Hepatocyte (in vitro differentiated cells): ENCODE results near the gene CAMK1. TPM values are rescaled to one million over a fixed set of nuclear protein-coding genes. Genes with fewer than 3 reads are reported as not detected.

Source experiments
- DNase-seq: peaks from one replicate; pipeline ENCODE4 v3.0.0-alpha.2; 2016; ENCODE audit warnings: low spot score
- H2AFZ ChIP-seq: fragments of 200-600 bp; sonication (generic); 2 replicates; pipeline ENCODE4 v1.6.0; 2016; ENCODE audit warnings: antibody characterized with exemption, mild to moderate bottlenecking
- H3K27ac ChIP-seq: fragments of 200-600 bp; sonication (generic); 2 replicates; pipeline ENCODE4 v1.5.1; 2016; ENCODE audit warnings: mild to moderate bottlenecking
- H3K27me3 ChIP-seq: fragments of 200-600 bp; sonication (generic); 2 replicates; pipeline ENCODE4 v1.6.1; 2016
- H3K36me3 ChIP-seq: fragments of 200-600 bp; sonication (generic); replicated peaks from 2 replicates; pipeline ENCODE4 v1.5.1; 2016; ENCODE audit warnings: low read depth; ENCODE audit not compliant: insufficient read depth
- H3K4me1 ChIP-seq: fragments of 200-600 bp; sonication (generic); 2 replicates; pipeline ENCODE4 v1.5.1; 2016; ENCODE audit warnings: mild to moderate bottlenecking, moderate library complexity; ENCODE audit not compliant: insufficient read depth
- H3K4me2 ChIP-seq: fragments of 200-600 bp; sonication (generic); 2 replicates; pipeline ENCODE4 v1.6.0; 2016
- H3K4me3 ChIP-seq: fragments of 200-600 bp; sonication (generic); 2 replicates; pipeline ENCODE4 v1.5.1; 2016; ENCODE audit warnings: mild to moderate bottlenecking
- H3K79me2 ChIP-seq: fragments of 200-600 bp; sonication (generic); 2 replicates; pipeline ENCODE4 v1.6.0; 2017; ENCODE audit warnings: mild to moderate bottlenecking
- H3K9me2 ChIP-seq: fragments of 200-600 bp; sonication (generic); replicated peaks from 2 replicates; pipeline ENCODE4 v1.6.0; 2017; ENCODE audit warnings: mild to moderate bottlenecking; ENCODE audit not compliant: insufficient read depth
- H3K9me3 ChIP-seq: fragments of 200-600 bp; sonication (generic); 2 replicates; pipeline ENCODE4 v1.5.1; 2016; ENCODE audit warnings: low read depth, mild to moderate bottlenecking
- H4K20me1 ChIP-seq: fragments of 200-600 bp; sonication (generic); 2 replicates; pipeline ENCODE4 v1.6.0; 2016; ENCODE audit warnings: mild to moderate bottlenecking; ENCODE audit not compliant: insufficient read depth, poor library complexity, severe bottlenecking
- CTCF ChIP-seq: fragments of 200-600 bp; sonication (generic); IDR thresholded peaks from 2 replicates; pipeline ENCODE4 v1.5.1; 2016; ENCODE audit warnings: antibody characterized with exemption, mild to moderate bottlenecking; ENCODE audit not compliant: poor library complexity
- EZH2 ChIP-seq: fragments of 200-600 bp; sonication (generic); IDR thresholded peaks from 2 replicates; pipeline ENCODE4 v1.6.1; 2016; ENCODE audit warnings: antibody characterized with exemption, mild to moderate bottlenecking, borderline replicate concordance
- EZH2phosphoT487 ChIP-seq: fragments of 200-600 bp; sonication (generic); IDR thresholded peaks from one replicate; pipeline ENCODE4 v1.6.1; 2018; ENCODE audit warnings: antibody characterized with exemption, mild to moderate bottlenecking, low read depth, moderate library complexity; ENCODE audit not compliant: unreplicated experiment, severe bottlenecking
- WGBS: methylation state at CpG from one replicate; pipeline ENCODE4 v1.1.6; 2016; ENCODE audit warnings: low lambda C conversion rate; ENCODE audit errors: missing lambda C conversion rate; 5-methylcytosine and 5-hydroxymethylcytosine counted together
- polyA plus RNA-seq: library from polyadenylated mRNA; unstranded; fragments of >200 nt; fragmentation: Nextera tagmentation; extraction: Ambion mirVana; gene quantifications from 2 replicates; pipeline ENCODE4 v1.2.1, GENCODE V29; 2016
- total RNA-seq: library from RNA; depleted of rRNA; stranded (reverse); fragments of >200 nt; gene quantifications from 2 replicates; pipeline ENCODE4 v1.2.3, GENCODE V29; 2014

CAMK1 gene
- total and polyA plus RNA-seq, 2 experiments from 2014 or later = 9.7 to 16.1 TPM

DNA sequence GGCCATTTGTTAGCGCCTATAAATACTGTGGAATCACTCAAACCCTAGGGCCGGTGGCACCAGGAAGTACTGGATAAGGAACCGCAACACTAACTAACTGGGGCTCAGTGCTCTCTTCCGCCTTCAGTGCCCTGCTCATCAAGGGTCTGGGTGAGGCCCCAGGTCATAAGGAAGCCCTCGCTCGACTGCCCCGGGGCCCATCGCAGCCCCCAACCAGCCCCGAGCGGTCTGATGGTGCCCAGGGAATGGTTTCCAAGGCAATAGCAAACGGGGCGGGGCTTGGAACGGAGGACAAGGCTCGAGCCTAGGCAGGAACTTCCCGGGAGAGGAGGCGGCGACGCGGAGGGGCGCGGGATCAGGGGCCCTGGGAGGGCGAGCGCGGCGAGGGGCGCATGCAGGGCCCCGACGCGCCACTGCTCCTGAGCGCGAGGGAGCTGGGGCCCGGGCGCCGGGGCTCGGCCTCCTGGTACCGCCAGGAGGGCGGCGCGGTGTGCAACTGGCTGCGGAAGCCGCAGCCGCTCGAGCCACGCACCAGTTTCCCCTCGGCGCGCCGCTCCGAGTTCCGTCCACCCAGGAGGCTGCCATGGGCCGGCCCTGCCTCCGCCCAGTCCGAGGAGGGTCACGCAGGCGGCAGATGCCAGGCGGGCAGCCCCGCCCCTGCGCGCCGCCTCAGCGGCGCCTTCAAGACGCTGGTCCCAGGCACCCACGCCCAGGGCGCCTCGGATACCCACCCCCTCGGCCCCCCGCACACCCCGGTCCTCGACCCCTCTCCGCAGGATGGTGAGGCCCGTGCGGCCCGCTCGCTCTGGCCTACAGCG is 40.1 kb upstream of the CAMK1 start, which contains the start of gene TTLL3:
Gene TTLL3, plus strand, starts transcription at position 648 of the 818 bp plus-strand sequence. CDS start 400 bp downstream, outside the sequence.
- H3K4me1 ChIP-seq = peaks cover 14% of the 10 kb centered on the region
- peak within 1 kb of the TSS; percentile 86 for H3K27ac ChIP-seq
- H3K9me2 ChIP-seq = no peaks in the 10 kb centered on the region
- peak within 1 kb of the TSS; percentile 32 for H2AFZ ChIP-seq
- no peaks in the 10 kb centered on the region for H3K36me3 ChIP-seq
- 2% methylated on average over 30 of the region's 76 CpGs for WGBS
- TF ChIP-seq CTCF = no peak
- TF ChIP-seq EZH2 = no peak
- no peak for TF ChIP-seq EZH2phosphoT487
- peak within 1 kb of the TSS; percentile 93 for H3K4me2 ChIP-seq
- no peaks in the 10 kb centered on the region for H4K20me1 ChIP-seq
- H3K79me2 ChIP-seq = no peaks in the 10 kb centered on the region
- no peaks in the 10 kb centered on the region for H3K9me3 ChIP-seq
- H3K4me3 ChIP-seq = peak within 1 kb of the TSS; percentile 14
- no peaks in the 10 kb centered on the region for H3K27me3 ChIP-seq
- peak; percentile 83 for DNase-seq

GRCh38 chr3:9809239-9809614 is 39.5 kb upstream of the CAMK1 start:
- H3K4me2 ChIP-seq = peak overlapping the region; percentile 93
- TF ChIP-seq EZH2 = no peak
- no peak for TF ChIP-seq EZH2phosphoT487
- no peak for TF ChIP-seq CTCF
- H3K9me3 ChIP-seq = no peaks in the 10 kb centered on the region
- WGBS = 81% methylated on average over 4 of the region's 4 CpGs
- H3K27me3 ChIP-seq = no peaks in the 10 kb centered on the region
- no peaks in the 10 kb centered on the region for H4K20me1 ChIP-seq
- no peaks in the 10 kb centered on the region for H3K36me3 ChIP-seq
- H3K4me3 ChIP-seq = peak overlapping the region; percentile 14
- peak overlapping the region; percentile 86 for H3K27ac ChIP-seq
- peak overlapping the region; percentile 32 for H2AFZ ChIP-seq
- DNase-seq = peak; percentile 37
- H3K4me1 ChIP-seq = peaks cover 14% of the 10 kb centered on the region
- H3K79me2 ChIP-seq = no peaks in the 10 kb centered on the region
- no peaks in the 10 kb centered on the region for H3K9me2 ChIP-seq

DNA sequence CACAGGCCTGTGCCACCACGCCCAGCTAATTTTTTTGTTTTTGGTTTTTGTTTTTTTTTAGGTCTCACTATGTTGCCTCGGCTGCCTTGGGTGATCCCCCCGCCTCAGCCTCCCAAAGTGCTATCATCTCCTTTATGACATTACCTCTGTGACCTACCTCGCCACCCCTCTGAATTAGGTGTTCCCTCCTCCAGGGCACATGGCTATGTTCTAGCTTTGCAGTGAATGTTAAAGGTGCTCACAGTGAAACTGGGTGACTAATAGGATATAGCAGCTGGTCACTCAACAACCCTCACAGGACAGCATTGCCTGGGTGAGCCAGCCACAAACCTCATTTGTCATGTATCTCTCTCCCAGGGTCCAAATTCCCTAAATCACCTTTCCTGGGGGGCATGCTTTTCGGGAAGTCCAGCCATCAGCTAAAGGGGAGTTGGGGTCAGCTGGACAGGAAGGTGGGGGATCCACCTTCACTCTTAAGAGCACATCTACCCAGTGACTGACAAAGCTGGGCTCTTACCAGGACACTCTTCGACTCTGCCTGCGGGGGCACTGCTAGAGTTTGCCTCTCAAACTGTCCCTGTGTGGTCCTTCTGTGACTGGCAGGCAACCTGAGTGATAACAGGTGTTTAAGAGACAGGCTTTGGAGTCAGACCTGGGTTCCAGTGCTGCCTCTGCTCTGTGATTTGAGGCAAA is 38.7 kb upstream of the CAMK1 start:
- no peaks in the 10 kb centered on the region for H3K27me3 ChIP-seq
- H3K4me2 ChIP-seq = no peak overlapping the region
- H3K9me2 ChIP-seq = no peaks in the 10 kb centered on the region
- H3K36me3 ChIP-seq = no peaks in the 10 kb centered on the region
- H4K20me1 ChIP-seq = no peaks in the 10 kb centered on the region
- H3K79me2 ChIP-seq = no peaks in the 10 kb centered on the region
- DNase-seq = peak; percentile 51
- no peak overlapping the region for H3K4me3 ChIP-seq
- WGBS = 80% methylated on average over 7 of the region's 7 CpGs
- peaks cover 14% of the 10 kb centered on the region for H3K4me1 ChIP-seq
- no peak overlapping the region for H2AFZ ChIP-seq
- no peaks in the 10 kb centered on the region for H3K9me3 ChIP-seq
- peak overlapping the region; percentile 86 for H3K27ac ChIP-seq
- no peak for TF ChIP-seq EZH2phosphoT487
- peak; percentile 21 for TF ChIP-seq CTCF
- no peak for TF ChIP-seq EZH2
